ENCODE data around the gene MMAA.
A peak's percentile ranks its signal among the peaks of the same experiment; 100 is the strongest.
"Not testable (repeated sequence)": the region's sequence is repeated elsewhere in the genome, so short reads cannot be mapped to it uniquely, and the experiment has no call there.

Gene MMAA

DNA sequence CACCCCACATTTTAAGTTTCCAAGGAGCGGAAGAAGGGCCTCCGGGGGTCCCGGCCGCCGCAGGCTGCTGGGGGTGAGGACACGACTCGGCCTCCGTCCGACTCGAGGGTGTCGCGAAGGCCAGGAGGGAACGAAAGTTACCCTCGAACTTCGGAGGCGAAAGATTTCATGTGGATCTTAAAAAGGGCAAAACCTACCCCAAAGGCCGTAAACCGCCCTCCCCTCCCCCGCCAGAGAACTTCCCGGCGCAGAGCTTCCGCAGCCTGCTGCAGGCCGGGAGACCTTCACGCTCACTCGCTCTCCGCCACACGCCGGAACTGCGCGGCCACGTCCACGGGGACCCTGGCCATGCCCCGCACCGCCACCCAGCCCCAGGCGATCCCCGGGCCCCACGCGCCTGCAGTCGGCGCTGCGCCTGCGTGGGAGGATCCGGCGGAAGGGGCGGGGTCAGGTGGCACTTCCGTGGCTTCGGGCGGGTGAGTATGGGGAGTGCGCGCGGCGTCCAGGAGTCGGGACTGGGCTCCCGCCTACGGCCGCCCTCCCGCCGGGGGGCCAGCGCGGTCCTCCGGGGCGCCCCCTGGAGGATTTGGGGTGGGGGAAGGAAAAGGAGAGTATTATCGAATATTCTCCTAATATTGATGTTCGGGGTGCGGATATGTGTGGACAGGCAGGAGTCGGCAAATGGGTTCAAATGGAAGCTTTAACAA lies at the start of gene MMAA:
MMAA (plus strand) TSS at position 454 of the 707 bp plus-strand sequence. CDS start 19,755 bp downstream, outside the sequence.
- DNase-seq (ENCODE audit: low spot score), result peak; percentile 76

GRCh38 chr4:145574546-145574945 lies 44.6 kb upstream of the MMAA start:
- DNase-seq (ENCODE audit: low spot score), result not testable (repeated sequence)

GRCh38 chr4:145580906-145581305 lies 38.3 kb upstream of the MMAA start:
- no peak for DNase-seq (ENCODE audit: low spot score)

GRCh38 chr4:145583191-145584055 lies 35.8 kb upstream of the MMAA start:
- no peak for DNase-seq (ENCODE audit: low spot score)

- DNase-seq (ENCODE audit: low spot score), result no peak
Observed at GRCh38 chr4:145587088-145587754, 32.0 kb upstream of the MMAA start.

GRCh38 chr4:145589381-145589780 lies 29.8 kb upstream of the MMAA start:
- not testable (repeated sequence) for DNase-seq (ENCODE audit: low spot score)

DNA sequence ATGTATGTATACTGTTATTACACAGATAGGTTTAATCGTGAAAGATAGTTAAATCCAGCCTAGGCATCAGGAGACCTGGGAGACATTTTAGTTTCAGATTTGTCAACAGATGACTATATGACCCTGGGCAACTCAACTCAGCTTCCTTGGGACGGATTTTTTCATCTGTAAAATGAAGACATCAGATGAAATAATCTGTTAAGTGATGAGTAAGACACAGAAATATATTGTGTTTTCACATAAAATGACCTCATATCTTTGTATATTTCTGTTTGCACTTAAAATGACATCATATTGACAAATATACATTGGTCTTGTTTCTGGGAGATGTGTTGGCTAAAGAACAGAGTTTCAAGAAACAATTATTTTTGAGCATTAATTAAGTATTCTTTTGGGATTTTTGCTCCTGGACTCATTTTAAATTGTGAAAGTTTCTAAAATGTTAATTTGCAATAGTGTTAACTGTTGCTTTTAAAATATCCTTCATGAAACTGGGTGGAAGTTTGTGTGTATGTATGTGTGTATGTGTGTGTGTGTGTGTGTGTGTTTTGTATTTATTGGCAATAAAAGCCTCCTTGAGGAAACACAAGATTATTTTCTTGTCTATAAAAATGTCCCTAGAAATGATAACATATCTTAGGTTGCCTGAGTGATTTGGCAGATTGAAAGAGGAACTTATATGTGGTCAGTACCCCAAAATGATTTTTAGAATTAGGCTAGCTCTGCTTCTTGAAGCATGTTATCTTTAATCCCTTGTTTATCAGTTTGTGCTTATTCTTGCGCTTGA lies 29.1 kb upstream of the MMAA start:
- no peak for DNase-seq (ENCODE audit: low spot score)

GRCh38 chr4:145602129-145602760 lies 16.9 kb upstream of the MMAA start:
- no peak for DNase-seq (ENCODE audit: low spot score)

DNA sequence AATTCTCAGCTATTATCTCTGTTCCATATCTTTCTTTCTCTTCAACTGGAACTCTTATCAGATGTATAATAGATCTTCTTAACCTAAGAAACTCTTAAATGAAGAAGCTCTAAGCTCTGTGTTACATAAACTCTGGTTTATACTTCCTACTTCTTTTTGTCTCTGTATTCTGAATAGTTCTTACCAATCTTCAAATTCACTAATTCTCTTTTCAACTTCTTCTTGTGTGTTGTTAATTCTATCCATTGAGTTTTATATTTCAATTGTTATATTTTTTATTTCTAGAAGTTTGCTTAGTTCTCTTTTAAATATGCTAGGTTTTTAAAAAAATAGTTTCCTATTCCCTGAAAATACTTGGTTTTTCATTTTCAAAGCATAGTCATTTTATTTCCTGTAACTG lies 13.2 kb upstream of the MMAA start:
- no peak for DNase-seq (ENCODE audit: low spot score)

- no peak for DNase-seq (ENCODE audit: low spot score)
Observed at GRCh38 chr4:145609481-145610427, 9.4 kb upstream of the MMAA start.

- no peak for DNase-seq (ENCODE audit: low spot score)
Observed at GRCh38 chr4:145613566-145614232, 5.5 kb upstream of the MMAA start.

- DNase-seq (ENCODE audit: low spot score), result no peak
Observed at GRCh38 chr4:145614233-145614610, 5.0 kb upstream of the MMAA start.

- DNase-seq (ENCODE audit: low spot score), result no peak
Observed at GRCh38 chr4:145618210-145618931, 814 bp upstream of the MMAA start.

- DNase-seq (ENCODE audit: low spot score), result peak; percentile 32
Observed at GRCh38 chr4:145619639-145619996, 433 bp downstream of the MMAA start.

- not testable (repeated sequence) for DNase-seq (ENCODE audit: low spot score)
Observed at GRCh38 chr4:145622067-145622466, 2.9 kb downstream of the MMAA start.

DNA sequence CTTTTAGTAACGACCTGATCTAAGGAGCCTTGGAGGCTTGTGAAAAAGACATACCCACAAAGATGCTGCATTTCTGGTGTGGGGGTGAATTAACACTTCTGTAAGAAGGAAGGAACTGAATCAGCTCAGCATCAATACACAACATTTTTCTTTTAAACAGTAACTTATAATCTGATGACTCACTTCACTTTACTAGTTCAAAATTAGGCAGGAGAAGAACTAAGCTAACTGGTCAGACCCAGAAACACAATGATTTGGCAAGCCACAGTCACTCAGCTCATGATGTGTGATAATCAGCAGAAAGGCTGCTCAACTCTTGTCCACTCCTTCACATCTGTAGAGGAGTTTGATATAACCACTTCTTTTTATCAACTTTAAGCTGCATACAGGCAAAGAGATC lies 4.6 kb downstream of the MMAA start:
- no peak for DNase-seq (ENCODE audit: low spot score)

DNA sequence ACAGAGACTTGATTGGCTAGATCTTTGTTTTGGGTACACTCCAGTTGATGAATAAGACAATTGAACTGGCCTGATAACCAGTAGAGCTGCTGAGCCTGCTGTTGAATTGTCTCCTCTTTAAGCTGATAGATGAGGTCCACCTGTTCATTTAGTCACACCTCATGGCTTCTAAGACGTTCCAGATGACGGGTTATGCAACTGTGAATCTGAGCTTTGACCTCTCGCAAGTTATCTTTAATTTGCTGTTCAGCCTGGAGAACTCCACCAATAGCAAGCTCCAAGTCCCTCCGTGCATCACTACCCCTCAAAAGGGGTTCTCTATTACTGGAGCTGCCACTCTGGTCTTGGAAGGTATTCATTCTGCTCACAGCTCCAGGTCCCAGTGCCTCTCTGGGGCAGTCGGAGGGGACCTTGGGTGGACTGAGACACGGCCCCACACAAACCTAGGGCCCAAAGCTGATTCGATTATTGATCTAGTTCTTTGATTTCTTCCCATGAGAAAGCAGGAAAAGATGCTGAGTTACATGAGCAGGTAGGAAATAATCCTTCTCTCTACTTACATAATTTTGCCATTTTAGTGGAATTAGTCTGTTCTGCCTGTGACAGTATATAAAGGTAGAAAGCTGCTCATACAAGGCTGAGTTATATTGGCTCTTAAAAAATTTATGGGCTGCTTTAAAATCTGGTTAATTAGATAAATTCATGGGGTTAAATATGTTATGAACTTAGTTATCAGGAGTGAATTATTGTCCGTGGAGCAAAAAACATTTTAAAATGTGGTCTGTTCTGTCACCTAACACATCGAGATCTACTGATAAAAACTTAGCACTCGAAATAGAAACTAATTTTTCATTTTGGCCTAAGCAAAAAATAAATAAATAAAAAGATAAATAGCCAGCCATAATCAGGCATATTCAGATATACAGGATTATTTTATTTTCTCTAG lies 6.8 kb downstream of the MMAA start:
- DNase-seq (ENCODE audit: low spot score), result no peak

DNA sequence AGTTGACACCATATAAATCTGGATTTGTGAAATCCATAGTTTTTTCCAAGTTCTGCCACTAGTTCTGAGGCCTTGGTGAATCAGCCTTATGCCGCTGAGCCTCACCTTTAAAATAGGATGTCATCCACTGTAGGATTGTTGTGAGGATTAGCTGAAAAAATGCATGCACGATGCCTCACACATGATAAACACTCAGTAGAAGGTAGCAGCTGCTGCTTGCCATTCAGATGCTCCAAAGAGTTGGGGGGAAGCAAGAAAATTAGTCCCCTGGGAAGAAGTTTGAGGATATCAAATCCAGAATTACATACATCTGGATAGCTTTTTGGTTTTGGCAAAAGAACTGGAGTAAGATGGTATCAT lies 7.4 kb downstream of the MMAA start:
- no peak for DNase-seq (ENCODE audit: low spot score)
